ENCODE measurements around the gene ATP4A.

ATP4A gene

GRCh38 chr19:35549174-35549788 lies 14.2 kb downstream of the ATP4A start:
- H3K36me3 ChIP-seq (ENCODE audit: insufficient read depth, low read length), result no peaks in the 10 kb centered on the region
- no peaks in the 10 kb centered on the region for H3K9me3 ChIP-seq (ENCODE audit: control insufficient read depth, insufficient read depth, low read length)
- H3K4me1 ChIP-seq (ENCODE audit: insufficient read depth, low read length), result peaks cover 3% of the 10 kb centered on the region; the same call in 1 of the 2 replicates
- H3K9ac ChIP-seq (ENCODE audit: low read depth, low read length), result no peak overlapping the region

GRCh38 chr19:35546532-35546931 lies 16.9 kb downstream of the ATP4A start:
- Histone ChIP-seq H3K9ac (ENCODE audit: low read depth, low read length) (peak overlapping the region; percentile 91), H3K9me3 (ENCODE audit: control insufficient read depth, insufficient read depth, low read length) (no peaks in the 10 kb centered on the region), H3K36me3 (ENCODE audit: insufficient read depth, low read length) (peaks cover 3% of the 10 kb centered on the region; the same call in 1 of the 2 replicates)

GRCh38 chr19:35545855-35546381 lies 17.5 kb downstream of the ATP4A start:
- H3K9ac ChIP-seq (ENCODE audit: low read depth, low read length), result peak overlapping the region; percentile 91
- peaks cover 5% of the 10 kb centered on the region; the same call in 1 of the 2 replicates for H3K4me1 ChIP-seq (ENCODE audit: insufficient read depth, low read length)
- peaks cover 3% of the 10 kb centered on the region; the same call in 1 of the 2 replicates for H3K36me3 ChIP-seq (ENCODE audit: insufficient read depth, low read length)
- no peaks in the 10 kb centered on the region for H3K9me3 ChIP-seq (ENCODE audit: control insufficient read depth, insufficient read depth, low read length)

More at GRCh38 chr19:35546532-35546931, 16.9 kb downstream of the ATP4A start:
- H3K4me1 ChIP-seq (ENCODE audit: insufficient read depth, low read length), result peaks cover 5% of the 10 kb centered on the region; the same call in 1 of the 2 replicates

DNA sequence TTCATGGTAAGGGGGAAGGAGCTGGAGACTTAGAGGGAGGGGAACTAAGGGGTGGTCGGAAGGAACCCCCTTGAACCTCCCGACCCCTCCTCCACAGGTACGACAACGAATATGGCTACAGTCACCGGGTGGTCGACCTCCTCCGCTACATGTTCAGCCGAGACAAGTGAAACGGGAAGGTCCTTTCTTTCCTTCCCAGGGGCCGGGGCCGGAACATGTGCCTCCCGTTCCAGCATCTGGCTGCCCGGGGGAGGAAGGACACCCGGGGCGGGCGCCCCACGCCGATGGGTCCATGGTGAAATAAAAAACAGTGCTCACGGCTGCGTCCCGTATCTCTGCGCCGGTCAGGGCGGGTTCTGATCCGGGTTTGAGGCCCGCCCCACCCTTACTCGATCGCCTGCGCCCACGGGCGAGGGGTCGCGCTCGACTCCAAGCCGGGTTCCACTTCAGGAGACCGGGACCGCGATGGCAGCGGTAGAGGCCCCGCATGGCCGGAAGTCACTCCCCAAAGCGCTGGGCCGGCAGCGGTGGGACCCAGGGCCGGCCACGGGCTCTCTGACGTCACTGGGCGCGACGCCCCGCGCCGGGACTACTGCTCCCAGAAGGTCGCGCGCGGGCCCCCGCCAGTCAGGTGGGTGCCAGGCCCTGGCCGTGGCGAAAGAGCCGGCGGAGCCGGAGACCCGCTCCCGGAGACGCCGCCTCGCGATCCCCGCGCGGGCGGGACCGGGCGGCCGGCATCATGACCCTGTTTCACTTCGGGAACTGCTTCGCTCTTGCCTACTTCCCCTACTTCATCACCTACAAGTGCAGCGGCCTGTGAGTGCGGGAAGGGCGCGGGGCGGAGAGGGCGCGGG lies 18.2 kb downstream of the ATP4A start, which contains the start of gene TMEM147:
TSS of gene TMEM147 (plus strand) at position 626 of the 854 bp plus-strand sequence. CDS start at position 740, 114 bp downstream.
- H3K9ac ChIP-seq (ENCODE audit: low read depth, low read length), result peak within 1 kb of the TSS; percentile 91
- H3K4me1 ChIP-seq (ENCODE audit: insufficient read depth, low read length), result peaks cover 5% of the 10 kb centered on the region; the same call in 1 of the 2 replicates
- peaks cover 3% of the 10 kb centered on the region; the same call in 1 of the 2 replicates for H3K36me3 ChIP-seq (ENCODE audit: insufficient read depth, low read length)
- H3K9me3 ChIP-seq (ENCODE audit: control insufficient read depth, insufficient read depth, low read length), result no peaks in the 10 kb centered on the region

- peaks cover 5% of the 10 kb centered on the region; the same call in 1 of the 2 replicates for H3K4me1 ChIP-seq (ENCODE audit: insufficient read depth, low read length)
- H3K9me3 ChIP-seq (ENCODE audit: control insufficient read depth, insufficient read depth, low read length), result no peaks in the 10 kb centered on the region
- peak overlapping the region; percentile 91 for H3K9ac ChIP-seq (ENCODE audit: low read depth, low read length)
- peaks cover 3% of the 10 kb centered on the region; the same call in 1 of the 2 replicates for H3K36me3 ChIP-seq (ENCODE audit: insufficient read depth, low read length)
These were observed 19.2 kb downstream of the ATP4A start for GRCh38 chr19:35544110-35544802.

GRCh38 chr19:35543280-35544109 lies 20.0 kb downstream of the ATP4A start:
- Histone ChIP-seq H3K4me1 (ENCODE audit: insufficient read depth, low read length) (peaks cover 5% of the 10 kb centered on the region; the same call in 1 of the 2 replicates), H3K36me3 (ENCODE audit: insufficient read depth, low read length) (peaks cover 3% of the 10 kb centered on the region; the same call in 1 of the 2 replicates), H3K9me3 (ENCODE audit: control insufficient read depth, insufficient read depth, low read length) (no peaks in the 10 kb centered on the region), H3K9ac (ENCODE audit: low read depth, low read length) (no peak overlapping the region)

- H3K4me1 ChIP-seq (ENCODE audit: insufficient read depth, low read length), result peaks cover 5% of the 10 kb centered on the region; the same call in 1 of the 2 replicates
- H3K36me3 ChIP-seq (ENCODE audit: insufficient read depth, low read length), result peaks cover 3% of the 10 kb centered on the region; the same call in 1 of the 2 replicates
- no peak overlapping the region for H3K9ac ChIP-seq (ENCODE audit: low read depth, low read length)
- no peaks in the 10 kb centered on the region for H3K9me3 ChIP-seq (ENCODE audit: control insufficient read depth, insufficient read depth, low read length)
These were observed 21.2 kb downstream of the ATP4A start for GRCh38 chr19:35542209-35542608.

GRCh38 chr19:35540356-35540927 lies 23.0 kb downstream of the ATP4A start:
- H3K9me3 ChIP-seq (ENCODE audit: control insufficient read depth, insufficient read depth, low read length), result no peaks in the 10 kb centered on the region
- peaks cover 3% of the 10 kb centered on the region; the same call in 1 of the 2 replicates for H3K36me3 ChIP-seq (ENCODE audit: insufficient read depth, low read length)
- peaks cover 5% of the 10 kb centered on the region; the same call in 1 of the 2 replicates for H3K4me1 ChIP-seq (ENCODE audit: insufficient read depth, low read length)
- no peak overlapping the region for H3K9ac ChIP-seq (ENCODE audit: low read depth, low read length)

DNA sequence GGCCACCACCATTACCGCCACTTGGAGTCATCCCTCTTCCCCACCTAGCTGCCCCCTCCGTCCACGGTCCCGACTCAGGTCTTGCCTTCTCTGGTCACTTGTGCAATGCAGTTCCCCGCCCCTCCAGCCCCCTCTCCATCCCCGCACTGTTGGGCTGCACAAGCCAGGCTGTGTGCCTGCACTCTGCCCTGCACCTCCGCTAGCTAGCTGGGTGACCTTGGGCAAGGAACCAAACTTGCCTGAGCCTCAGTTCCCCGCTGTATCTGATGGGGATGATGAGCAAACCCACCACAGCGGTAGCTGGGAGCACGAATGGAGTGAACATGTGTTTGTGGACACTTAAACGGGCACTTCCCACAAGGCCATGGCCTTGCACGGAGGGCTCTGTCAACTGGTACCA lies 23.6 kb downstream of the ATP4A start:
- no peaks in the 10 kb centered on the region for H3K9me3 ChIP-seq (ENCODE audit: control insufficient read depth, insufficient read depth, low read length)
- peaks cover 7% of the 10 kb centered on the region; the same call in 1 of the 2 replicates for H3K4me1 ChIP-seq (ENCODE audit: insufficient read depth, low read length)
- peaks cover 3% of the 10 kb centered on the region; the same call in 1 of the 2 replicates for H3K36me3 ChIP-seq (ENCODE audit: insufficient read depth, low read length)
- H3K9ac ChIP-seq (ENCODE audit: low read depth, low read length), result no peak overlapping the region

GRCh38 chr19:35539314-35539713 lies 24.1 kb downstream of the ATP4A start:
- Histone ChIP-seq H3K9me3 (ENCODE audit: control insufficient read depth, insufficient read depth, low read length) (no peaks in the 10 kb centered on the region), H3K9ac (ENCODE audit: low read depth, low read length) (no peak overlapping the region), H3K4me1 (ENCODE audit: insufficient read depth, low read length) (peaks cover 10% of the 10 kb centered on the region; the same call in 1 of the 2 replicates), H3K36me3 (ENCODE audit: insufficient read depth, low read length) (peaks cover 3% of the 10 kb centered on the region; the same call in 1 of the 2 replicates)

DNA sequence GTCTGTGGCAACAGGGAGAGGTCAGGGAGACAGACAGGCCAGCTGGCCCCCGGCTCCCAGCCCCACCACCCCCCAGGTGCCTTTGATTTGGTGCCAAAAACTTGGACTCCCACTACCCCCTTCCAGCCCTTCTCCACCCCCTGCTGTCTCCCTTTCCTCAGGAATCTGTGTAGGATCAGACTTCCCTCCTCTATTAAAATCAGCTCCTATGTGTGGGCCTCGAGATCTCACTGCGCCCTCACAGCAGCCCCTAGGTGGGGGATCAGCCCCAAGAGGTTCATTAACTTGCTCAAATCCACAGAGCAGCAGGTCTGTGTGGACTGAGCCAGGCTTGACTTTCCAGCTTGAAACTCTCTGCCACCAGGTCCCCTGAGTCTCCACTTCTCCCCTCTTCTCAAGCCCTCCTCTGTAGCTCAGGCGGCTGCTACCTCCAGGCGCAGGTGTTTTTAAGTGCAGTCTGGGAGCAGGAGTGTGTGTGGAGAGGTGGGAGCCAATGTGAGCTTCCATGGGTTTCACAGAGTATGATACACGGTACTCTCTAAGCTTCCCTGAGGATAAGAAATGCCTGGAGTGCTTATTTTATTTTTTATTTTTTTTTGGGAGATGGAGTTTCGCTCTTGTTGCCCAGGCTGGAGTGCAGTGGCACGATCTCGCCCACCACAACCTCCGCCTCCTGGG lies 28.5 kb downstream of the ATP4A start:
- peaks cover 15% of the 10 kb centered on the region; the same call in 1 of the 2 replicates for H3K4me1 ChIP-seq (ENCODE audit: insufficient read depth, low read length)
- H3K9me3 ChIP-seq (ENCODE audit: control insufficient read depth, insufficient read depth, low read length), result no peaks in the 10 kb centered on the region
- H3K9ac ChIP-seq (ENCODE audit: low read depth, low read length), result no peak overlapping the region
- H3K36me3 ChIP-seq (ENCODE audit: insufficient read depth, low read length), result no peaks in the 10 kb centered on the region

DNA sequence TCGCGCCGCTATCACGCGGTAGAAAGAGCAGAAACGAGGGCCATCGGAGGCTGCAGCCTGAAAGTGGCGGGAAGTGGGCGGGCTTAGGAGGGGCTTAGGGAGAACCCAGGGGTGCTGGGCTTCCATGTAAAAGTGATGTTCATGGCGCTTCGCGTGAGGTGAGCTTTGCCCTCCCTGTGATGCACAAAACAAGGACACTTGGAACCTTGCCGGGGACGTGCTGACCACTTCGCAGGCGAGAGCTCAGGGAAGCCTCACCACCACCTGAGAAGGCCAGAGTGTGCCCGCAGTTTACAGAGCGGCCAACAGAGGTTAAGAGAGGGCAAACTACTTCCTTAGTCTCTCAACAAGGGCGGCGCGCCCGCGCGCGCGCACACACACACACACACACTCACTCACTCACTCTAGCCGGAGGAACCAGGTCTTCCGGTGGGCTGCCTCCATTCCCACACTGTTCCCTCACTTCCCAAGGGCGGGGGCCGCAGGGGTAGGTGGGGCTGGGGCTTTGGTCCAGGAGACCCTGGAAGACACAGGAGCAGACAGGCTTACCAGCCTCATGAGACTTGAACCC lies 29.6 kb downstream of the ATP4A start:
- H3K9me3 ChIP-seq (ENCODE audit: control insufficient read depth, insufficient read depth, low read length), result no peaks in the 10 kb centered on the region
- peak overlapping the region; percentile 15; the same call in 1 of the 2 replicates for H3K9ac ChIP-seq (ENCODE audit: low read depth, low read length)
- H3K36me3 ChIP-seq (ENCODE audit: insufficient read depth, low read length), result no peaks in the 10 kb centered on the region
- H3K4me1 ChIP-seq (ENCODE audit: insufficient read depth, low read length), result peaks cover 15% of the 10 kb centered on the region; the same call in 1 of the 2 replicates
